HL-60 (cell line): ENCODE measurements around the gene ZNF423.

ENCODE experiments used
- DNase-seq, 2 experiments: peaks; one replicate each; pipeline ENCODE4 v3.0.0-alpha.2; 2010 to 2020; ENCODE audit warnings: low read depth in 1 of 2, low spot score in 1 of 2
- H3K27ac ChIP-seq: fragments of 250-450 bp; sonication (Bioruptor Pico); replicated peaks from 2 replicates; pipeline ENCODE4 v1.5.1; 2020; ENCODE audit warnings: mild to moderate bottlenecking, moderate library complexity
- H3K27me3 ChIP-seq: fragments of 250-450 bp; sonication (Bioruptor Pico); 2 replicates; pipeline ENCODE4 v1.5.1; 2021; ENCODE audit warnings: mild to moderate bottlenecking, moderate library complexity; ENCODE audit not compliant: insufficient read depth, poor library complexity, severe bottlenecking
- H3K4me3 ChIP-seq: replicated peaks from 2 replicates; pipeline ENCODE4 v1.5.1; 2011; ENCODE audit warnings: mild to moderate bottlenecking, control low read depth, low read length; ENCODE audit not compliant: insufficient read depth
- GABPA ChIP-seq: IDR thresholded peaks from 2 replicates; pipeline ENCODE4 v1.6.1; 2012; ENCODE audit warnings: low read depth
- POLR2AphosphoS5 ChIP-seq: IDR thresholded peaks from 2 replicates; pipeline ENCODE4 v1.6.1; 2012; ENCODE audit warnings: low read depth
- SPI1 ChIP-seq: IDR thresholded peaks from 2 replicates; pipeline ENCODE4 v1.6.1; 2012; ENCODE audit warnings: low read depth, mild to moderate bottlenecking, borderline replicate concordance
- TF ChIP-seq, protein P1 (sequence below): IDR thresholded peaks from one replicate; pipeline ENCODE4 v1.5.1; 2011; ENCODE audit warnings: low read length, control low read depth, inconsistent platforms; ENCODE audit not compliant: insufficient read depth
- TF ChIP-seq, protein P2 (sequence below): IDR thresholded peaks from 2 replicates; pipeline ENCODE4 v1.6.1; 2012; ENCODE audit warnings: low read depth; ENCODE audit not compliant: insufficient replicate concordance

ZNF423 gene

DNA sequence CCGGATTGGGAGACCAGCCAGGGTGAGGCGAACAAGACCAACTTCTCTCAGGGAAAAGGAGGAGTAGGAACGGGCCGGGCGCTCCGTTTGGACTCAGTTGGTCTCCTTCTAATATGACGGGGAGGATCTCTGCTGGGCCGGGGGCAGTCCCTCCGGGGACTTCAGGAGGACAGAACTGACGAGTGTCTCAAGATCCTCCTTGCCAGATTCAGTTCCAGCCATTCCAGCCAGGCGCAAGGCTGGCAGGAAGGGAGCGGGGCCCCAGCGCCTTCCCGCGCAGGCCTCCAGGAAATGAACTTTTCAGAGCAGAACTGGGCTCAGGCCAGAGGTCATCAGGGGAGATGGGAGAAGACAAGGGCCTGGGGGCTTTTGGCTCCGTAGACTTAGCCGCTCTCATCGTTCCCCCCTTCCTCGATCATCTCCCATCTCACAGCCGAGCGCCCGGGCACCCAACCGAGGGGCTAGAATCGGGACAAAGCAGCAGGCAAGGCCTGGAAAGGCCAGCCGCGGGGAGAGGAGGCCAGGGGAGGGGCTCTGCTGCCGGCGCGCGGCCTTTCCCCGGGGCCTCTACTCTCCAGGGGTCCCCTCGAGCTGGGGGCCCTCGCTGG is 1.6 kb downstream of the ZNF423 start:
- no peak overlapping the region for H3K27ac ChIP-seq
- TF ChIP-seq, protein P1, sequence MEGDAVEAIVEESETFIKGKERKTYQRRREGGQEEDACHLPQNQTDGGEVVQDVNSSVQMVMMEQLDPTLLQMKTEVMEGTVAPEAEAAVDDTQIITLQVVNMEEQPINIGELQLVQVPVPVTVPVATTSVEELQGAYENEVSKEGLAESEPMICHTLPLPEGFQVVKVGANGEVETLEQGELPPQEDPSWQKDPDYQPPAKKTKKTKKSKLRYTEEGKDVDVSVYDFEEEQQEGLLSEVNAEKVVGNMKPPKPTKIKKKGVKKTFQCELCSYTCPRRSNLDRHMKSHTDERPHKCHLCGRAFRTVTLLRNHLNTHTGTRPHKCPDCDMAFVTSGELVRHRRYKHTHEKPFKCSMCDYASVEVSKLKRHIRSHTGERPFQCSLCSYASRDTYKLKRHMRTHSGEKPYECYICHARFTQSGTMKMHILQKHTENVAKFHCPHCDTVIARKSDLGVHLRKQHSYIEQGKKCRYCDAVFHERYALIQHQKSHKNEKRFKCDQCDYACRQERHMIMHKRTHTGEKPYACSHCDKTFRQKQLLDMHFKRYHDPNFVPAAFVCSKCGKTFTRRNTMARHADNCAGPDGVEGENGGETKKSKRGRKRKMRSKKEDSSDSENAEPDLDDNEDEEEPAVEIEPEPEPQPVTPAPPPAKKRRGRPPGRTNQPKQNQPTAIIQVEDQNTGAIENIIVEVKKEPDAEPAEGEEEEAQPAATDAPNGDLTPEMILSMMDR = no peak
- no peak for TF ChIP-seq GABPA
- no peak for TF ChIP-seq POLR2AphosphoS5
- TF ChIP-seq, protein P2, sequence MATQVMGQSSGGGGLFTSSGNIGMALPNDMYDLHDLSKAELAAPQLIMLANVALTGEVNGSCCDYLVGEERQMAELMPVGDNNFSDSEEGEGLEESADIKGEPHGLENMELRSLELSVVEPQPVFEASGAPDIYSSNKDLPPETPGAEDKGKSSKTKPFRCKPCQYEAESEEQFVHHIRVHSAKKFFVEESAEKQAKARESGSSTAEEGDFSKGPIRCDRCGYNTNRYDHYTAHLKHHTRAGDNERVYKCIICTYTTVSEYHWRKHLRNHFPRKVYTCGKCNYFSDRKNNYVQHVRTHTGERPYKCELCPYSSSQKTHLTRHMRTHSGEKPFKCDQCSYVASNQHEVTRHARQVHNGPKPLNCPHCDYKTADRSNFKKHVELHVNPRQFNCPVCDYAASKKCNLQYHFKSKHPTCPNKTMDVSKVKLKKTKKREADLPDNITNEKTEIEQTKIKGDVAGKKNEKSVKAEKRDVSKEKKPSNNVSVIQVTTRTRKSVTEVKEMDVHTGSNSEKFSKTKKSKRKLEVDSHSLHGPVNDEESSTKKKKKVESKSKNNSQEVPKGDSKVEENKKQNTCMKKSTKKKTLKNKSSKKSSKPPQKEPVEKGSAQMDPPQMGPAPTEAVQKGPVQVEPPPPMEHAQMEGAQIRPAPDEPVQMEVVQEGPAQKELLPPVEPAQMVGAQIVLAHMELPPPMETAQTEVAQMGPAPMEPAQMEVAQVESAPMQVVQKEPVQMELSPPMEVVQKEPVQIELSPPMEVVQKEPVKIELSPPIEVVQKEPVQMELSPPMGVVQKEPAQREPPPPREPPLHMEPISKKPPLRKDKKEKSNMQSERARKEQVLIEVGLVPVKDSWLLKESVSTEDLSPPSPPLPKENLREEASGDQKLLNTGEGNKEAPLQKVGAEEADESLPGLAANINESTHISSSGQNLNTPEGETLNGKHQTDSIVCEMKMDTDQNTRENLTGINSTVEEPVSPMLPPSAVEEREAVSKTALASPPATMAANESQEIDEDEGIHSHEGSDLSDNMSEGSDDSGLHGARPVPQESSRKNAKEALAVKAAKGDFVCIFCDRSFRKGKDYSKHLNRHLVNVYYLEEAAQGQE = no peak
- no peak for TF ChIP-seq SPI1
- DNase-seq = no peak
- no peak overlapping the region; the same call in 1 of the 2 replicates for H3K4me3 ChIP-seq
- H3K27me3 ChIP-seq = peaks cover 46% of the 10 kb centered on the region

DNA sequence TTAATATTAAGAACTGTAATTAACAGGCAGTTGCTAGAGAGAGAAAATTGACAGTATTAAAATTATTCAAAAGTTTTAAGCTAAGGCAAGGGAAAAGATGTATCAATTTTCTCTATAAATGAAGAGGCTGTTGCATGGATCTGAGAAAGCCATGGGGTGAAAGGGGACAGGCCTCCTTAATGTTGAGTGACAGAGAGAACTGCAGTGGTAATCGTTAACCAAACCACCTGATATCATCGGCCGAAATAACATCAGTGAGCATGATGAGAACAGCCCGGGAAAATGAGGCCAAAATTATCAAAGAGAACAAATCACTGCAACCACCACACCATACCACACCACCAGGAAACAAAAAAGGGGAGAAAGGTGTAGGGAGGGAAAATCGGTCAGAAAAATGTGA is 3.6 kb downstream of the ZNF423 start:
- DNase-seq = no peak
- Histone ChIP-seq H3K27ac (no peak overlapping the region), H3K27me3 (peaks cover 27% of the 10 kb centered on the region), H3K4me3 (no peak overlapping the region)
- TF ChIP-seq, protein P1 = no peak
- no peak for TF ChIP-seq POLR2AphosphoS5
- no peak for TF ChIP-seq GABPA
- TF ChIP-seq SPI1 = no peak
- TF ChIP-seq, protein P2 = no peak

- Histone ChIP-seq H3K4me3 (no peak overlapping the region), H3K27ac (no peak overlapping the region), H3K27me3 (peaks cover 27% of the 10 kb centered on the region)
- no peak for TF ChIP-seq POLR2AphosphoS5
- TF ChIP-seq, protein P1 = no peak
- no peak for TF ChIP-seq SPI1
- TF ChIP-seq, protein P2 = no peak
- no peak for TF ChIP-seq GABPA
- no peak for DNase-seq
Measured at GRCh38 chr16:49851468-49851787, 4.5 kb downstream of the ZNF423 start.
